ENCODE measurements around the gene PARD3. TPM values are rescaled to one million over a fixed set of nuclear protein-coding genes. Genes with fewer than 3 reads are reported as not detected.

Gene PARD3
- polyA plus RNA-seq, 3 donors, result 0.51 TPM; not detected in 2

- H3K9ac ChIP-seq (ENCODE audit: insufficient read depth, low read length, poor library complexity, severe bottlenecking), result no peak overlapping the region
- no peaks in the 10 kb centered on the region for H3K9me3 ChIP-seq (replicated peaks in 1 of 2; ENCODE audit: control insufficient read depth in 1 of 2, insufficient read depth in 1 of 2, low read length in 2 of 2)
- no CpG with 5 or more reads among the region's 4 CpGs for WGBS (ENCODE audit: insufficient coverage)
- no peaks in the 10 kb centered on the region for H3K4me1 Mint-ChIP-seq
- H3K4me1 ChIP-seq (ENCODE audit: control insufficient read depth in 1 of 2, insufficient read depth in 2 of 2, low read length in 2 of 2), result no peaks in the 10 kb centered on the region
- no peaks in the 10 kb centered on the region for H3K36me3 Mint-ChIP-seq
- no peaks in the 10 kb centered on the region for H3K9me3 Mint-ChIP-seq
- H3K4me3 Mint-ChIP-seq, result no peak overlapping the region
- no peak overlapping the region for H3K27ac Mint-ChIP-seq
- H3K27ac ChIP-seq (ENCODE audit: low read depth in 1 of 2, low read length in 2 of 2), result no peak overlapping the region
- no peak for DNase-seq
- no peak overlapping the region for H3K4me3 ChIP-seq (replicated peaks in 1 of 3; ENCODE audit: low read depth in 2 of 3, low read length in 3 of 3)
- H4K20me1 ChIP-seq (ENCODE audit: insufficient read depth, low read length), result no peaks in the 10 kb centered on the region
- peaks cover 0 to 14% of the 10 kb centered on the region in 2 donors for H3K27me3 ChIP-seq (ENCODE audit: control insufficient read depth in 2 of 2, insufficient read depth in 2 of 2, low read length in 2 of 2)
- no peak for TF ChIP-seq CTCF (IDR thresholded peaks at IDR 0.05)
- intact Hi-C loops (cut with micrococcal nuclease), result no loop called here
- H3K36me3 ChIP-seq (replicated peaks in 1 of 2; ENCODE audit: control insufficient read depth in 1 of 2, insufficient read depth in 2 of 2, low read length in 2 of 2), result no peaks in the 10 kb centered on the region
- H2AFZ ChIP-seq (ENCODE audit: insufficient read depth, low read depth, low read length, poor library complexity, severe bottlenecking), result no peak overlapping the region
- H3K4me2 ChIP-seq (replicated peaks; ENCODE audit: extremely low read depth, low read length, poor library complexity, severe bottlenecking), result no peak overlapping the region
- H3K27me3 Mint-ChIP-seq (ENCODE audit: low read depth in 3 of 3), result peaks cover 12 to 44% (median 30%) of the 10 kb centered on the region in 3 donors
- H3K79me2 ChIP-seq (ENCODE audit: insufficient read depth, low read length), result no peaks in the 10 kb centered on the region
Measured at GRCh38 chr10:34699904-34700517, 115.1 kb downstream of the PARD3 start.

- 88% methylated on average over 1 of the region's 3 CpGs for WGBS (ENCODE audit: insufficient coverage)
- H3K27me3 ChIP-seq (ENCODE audit: control insufficient read depth in 2 of 2, insufficient read depth in 2 of 2, low read length in 2 of 2), result peaks cover 0 to 9% of the 10 kb centered on the region in 2 donors
- no peak for DNase-seq
- H3K4me1 Mint-ChIP-seq, result no peaks in the 10 kb centered on the region
- no peak overlapping the region for H3K27ac Mint-ChIP-seq
- H3K9me3 ChIP-seq (replicated peaks in 1 of 2; ENCODE audit: control insufficient read depth in 1 of 2, insufficient read depth in 1 of 2, low read length in 2 of 2), result no peaks in the 10 kb centered on the region
- H3K79me2 ChIP-seq (ENCODE audit: insufficient read depth, low read length), result no peaks in the 10 kb centered on the region
- no peaks in the 10 kb centered on the region for H3K9me3 Mint-ChIP-seq
- no peak for TF ChIP-seq CTCF (IDR thresholded peaks at IDR 0.05)
- no peak overlapping the region for H3K4me3 Mint-ChIP-seq
- H4K20me1 ChIP-seq (ENCODE audit: insufficient read depth, low read length), result no peaks in the 10 kb centered on the region
- H3K36me3 ChIP-seq (replicated peaks in 1 of 2; ENCODE audit: control insufficient read depth in 1 of 2, insufficient read depth in 2 of 2, low read length in 2 of 2), result no peaks in the 10 kb centered on the region
- H3K9ac ChIP-seq (ENCODE audit: insufficient read depth, low read length, poor library complexity, severe bottlenecking), result no peak overlapping the region
- no peaks in the 10 kb centered on the region for H3K36me3 Mint-ChIP-seq
- no peak overlapping the region for H3K4me2 ChIP-seq (replicated peaks; ENCODE audit: extremely low read depth, low read length, poor library complexity, severe bottlenecking)
- H3K27me3 Mint-ChIP-seq (ENCODE audit: low read depth in 3 of 3), result peaks cover 10 to 38% (median 27%) of the 10 kb centered on the region in 3 donors
- H3K4me1 ChIP-seq (ENCODE audit: control insufficient read depth in 1 of 2, insufficient read depth in 2 of 2, low read length in 2 of 2), result no peaks in the 10 kb centered on the region
- no peak overlapping the region for H3K27ac ChIP-seq (ENCODE audit: low read depth in 1 of 2, low read length in 2 of 2)
- H2AFZ ChIP-seq (ENCODE audit: insufficient read depth, low read depth, low read length, poor library complexity, severe bottlenecking), result no peak overlapping the region
- no peak overlapping the region for H3K4me3 ChIP-seq (replicated peaks in 1 of 3; ENCODE audit: low read depth in 2 of 3, low read length in 3 of 3)
- intact Hi-C loops (cut with micrococcal nuclease), result no loop called here
Measured at GRCh38 chr10:34698979-34699378, 116.1 kb downstream of the PARD3 start.

All from CD14-positive monocyte (primary cell).